ENCODE measurements around the gene CDKN3. TPM values are rescaled to one million over a fixed set of nuclear protein-coding genes. Genes with fewer than 3 reads are reported as not detected.

The CDKN3 gene
- total RNA-seq, 1 donor from 2014 or later: 152 TPM

DNA sequence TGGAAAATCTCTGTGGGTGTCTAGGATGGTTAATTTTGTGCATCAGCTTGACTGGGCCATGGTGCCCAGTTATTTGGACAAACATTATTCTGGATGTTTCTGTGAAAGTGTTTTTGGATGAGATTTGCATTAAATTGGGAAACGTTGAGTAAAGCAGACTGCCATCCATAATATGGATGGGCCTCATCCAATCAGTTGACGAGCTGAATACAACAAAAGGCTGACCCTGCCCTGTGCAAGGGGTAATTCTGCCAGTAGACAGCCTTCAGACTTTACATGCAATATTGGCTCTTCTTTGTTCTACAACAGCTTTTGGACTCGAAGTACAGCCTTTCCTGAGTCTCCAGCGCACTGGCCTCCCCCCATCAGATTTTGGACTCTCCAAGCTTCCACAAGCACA lies 1.5 kb upstream of the CDKN3 start:
- TF ChIP-seq EZH2 (IDR thresholded peaks at IDR 0.05) (no peak), EZH2phosphoT487 (IDR thresholded peaks at IDR 0.05) (no peak)
- TF ChIP-seq, protein P1, sequence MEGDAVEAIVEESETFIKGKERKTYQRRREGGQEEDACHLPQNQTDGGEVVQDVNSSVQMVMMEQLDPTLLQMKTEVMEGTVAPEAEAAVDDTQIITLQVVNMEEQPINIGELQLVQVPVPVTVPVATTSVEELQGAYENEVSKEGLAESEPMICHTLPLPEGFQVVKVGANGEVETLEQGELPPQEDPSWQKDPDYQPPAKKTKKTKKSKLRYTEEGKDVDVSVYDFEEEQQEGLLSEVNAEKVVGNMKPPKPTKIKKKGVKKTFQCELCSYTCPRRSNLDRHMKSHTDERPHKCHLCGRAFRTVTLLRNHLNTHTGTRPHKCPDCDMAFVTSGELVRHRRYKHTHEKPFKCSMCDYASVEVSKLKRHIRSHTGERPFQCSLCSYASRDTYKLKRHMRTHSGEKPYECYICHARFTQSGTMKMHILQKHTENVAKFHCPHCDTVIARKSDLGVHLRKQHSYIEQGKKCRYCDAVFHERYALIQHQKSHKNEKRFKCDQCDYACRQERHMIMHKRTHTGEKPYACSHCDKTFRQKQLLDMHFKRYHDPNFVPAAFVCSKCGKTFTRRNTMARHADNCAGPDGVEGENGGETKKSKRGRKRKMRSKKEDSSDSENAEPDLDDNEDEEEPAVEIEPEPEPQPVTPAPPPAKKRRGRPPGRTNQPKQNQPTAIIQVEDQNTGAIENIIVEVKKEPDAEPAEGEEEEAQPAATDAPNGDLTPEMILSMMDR (IDR thresholded peaks at IDR 0.05): no peak
- Histone ChIP-seq H3K4me1 (peaks cover 10% of the 10 kb centered on the region), H3K27me3 (peaks cover 14% of the 10 kb centered on the region), H3K9me3 (ENCODE audit: low read depth) (no peaks in the 10 kb centered on the region), H3K79me2 (ENCODE audit: low read depth) (peaks cover 10% of the 10 kb centered on the region), H3K27ac (no peak overlapping the region), H3K4me3 (no peak overlapping the region), H3K36me3 (no peaks in the 10 kb centered on the region), H3F3A (ENCODE audit: low read depth) (no peaks in the 10 kb centered on the region), H2AFZ (replicated peaks) (no peak overlapping the region), H4K20me1 (ENCODE audit: low read depth) (no peaks in the 10 kb centered on the region), H3K4me2 (no peak overlapping the region), H3K9ac (no peak overlapping the region)
- no peak for DNase-seq (ENCODE audit: low spot score)
- no peak overlapping the region for H3K4me3 Mint-ChIP-seq
- H3K27ac Mint-ChIP-seq: no peak overlapping the region
- peaks cover 9% of the 10 kb centered on the region for H3K36me3 Mint-ChIP-seq
- H3K27me3 Mint-ChIP-seq (ENCODE audit: insufficient read depth, low read depth): peaks cover 2% of the 10 kb centered on the region
- peaks cover 15% of the 10 kb centered on the region for H3K9me3 Mint-ChIP-seq
- H3K4me1 Mint-ChIP-seq: peaks cover 21% of the 10 kb centered on the region

DNA sequence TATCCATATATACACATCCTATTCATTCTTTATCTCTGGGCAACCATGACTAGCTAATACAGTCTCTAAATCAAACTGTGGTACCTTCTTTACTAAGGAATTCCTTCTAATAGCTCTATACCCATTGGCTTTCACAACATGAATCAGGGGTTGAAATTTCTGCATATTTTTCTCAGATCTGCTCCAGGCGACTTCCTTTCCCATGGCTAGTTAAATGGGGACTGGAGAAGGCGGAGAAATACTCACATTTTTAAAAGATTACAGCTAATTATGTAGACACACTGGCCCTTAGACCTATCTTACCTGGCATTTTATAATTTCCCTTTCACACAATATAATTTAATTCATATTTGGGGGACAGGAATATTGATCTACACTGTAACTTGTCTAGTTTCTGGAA lies 1.1 kb upstream of the CDKN3 start:
- TF ChIP-seq, protein P1 (IDR thresholded peaks at IDR 0.05): no peak
- TF ChIP-seq EZH2 (IDR thresholded peaks at IDR 0.05) (no peak), EZH2phosphoT487 (IDR thresholded peaks at IDR 0.05) (no peak)
- no peak overlapping the region for H3K4me2 ChIP-seq
- H3K36me3 Mint-ChIP-seq: peaks cover 13% of the 10 kb centered on the region
- H3F3A ChIP-seq (ENCODE audit: low read depth): no peaks in the 10 kb centered on the region
- peaks cover 2% of the 10 kb centered on the region for H3K27me3 Mint-ChIP-seq (ENCODE audit: insufficient read depth, low read depth)
- H3K9ac ChIP-seq: no peak overlapping the region
- H3K27me3 ChIP-seq: peaks cover 14% of the 10 kb centered on the region
- H3K36me3 ChIP-seq: peaks cover 4% of the 10 kb centered on the region
- DNase-seq (ENCODE audit: low spot score): no peak
- no peak overlapping the region for H3K27ac Mint-ChIP-seq
- H3K79me2 ChIP-seq (ENCODE audit: low read depth): peaks cover 10% of the 10 kb centered on the region
- no peaks in the 10 kb centered on the region for H3K9me3 ChIP-seq (ENCODE audit: low read depth)
- H3K27ac ChIP-seq: no peak overlapping the region
- H4K20me1 ChIP-seq (ENCODE audit: low read depth): no peaks in the 10 kb centered on the region
- peaks cover 15% of the 10 kb centered on the region for H3K9me3 Mint-ChIP-seq
- H3K4me1 Mint-ChIP-seq: peaks cover 21% of the 10 kb centered on the region
- no peak overlapping the region for H3K4me3 ChIP-seq
- H2AFZ ChIP-seq (replicated peaks): no peak overlapping the region
- peaks cover 10% of the 10 kb centered on the region for H3K4me1 ChIP-seq
- H3K4me3 Mint-ChIP-seq: peak overlapping the region; percentile 9

DNA sequence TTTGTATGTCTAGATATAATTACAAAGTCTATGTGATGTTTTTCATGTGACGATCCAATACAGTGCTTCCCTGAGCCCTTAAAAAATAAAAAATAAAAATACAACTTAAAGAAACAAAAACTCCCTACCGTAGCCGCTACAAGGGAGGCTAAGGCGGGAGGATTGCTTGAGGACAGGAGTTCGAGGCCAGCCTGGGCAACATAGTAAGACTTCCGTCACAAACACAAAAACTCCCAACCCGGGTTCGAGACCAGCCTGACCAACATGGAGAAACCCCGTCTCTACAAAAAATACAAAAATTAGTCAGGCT lies 669 bp upstream of the CDKN3 start:
- Histone ChIP-seq H3K27me3 (peaks cover 14% of the 10 kb centered on the region), H4K20me1 (ENCODE audit: low read depth) (no peaks in the 10 kb centered on the region), H3K9ac (no peak overlapping the region), H3K79me2 (ENCODE audit: low read depth) (peaks cover 10% of the 10 kb centered on the region), H2AFZ (replicated peaks) (peak overlapping the region; percentile 63), H3K4me1 (peaks cover 10% of the 10 kb centered on the region), H3K9me3 (ENCODE audit: low read depth) (no peaks in the 10 kb centered on the region), H3F3A (ENCODE audit: low read depth) (no peaks in the 10 kb centered on the region), H3K4me3 (peak overlapping the region; percentile 73), H3K4me2 (peak overlapping the region; percentile 59), H3K36me3 (peaks cover 4% of the 10 kb centered on the region), H3K27ac (no peak overlapping the region)
- peaks cover 15% of the 10 kb centered on the region for H3K9me3 Mint-ChIP-seq
- TF ChIP-seq EZH2phosphoT487 (IDR thresholded peaks at IDR 0.05): no peak
- no peak for TF ChIP-seq EZH2 (IDR thresholded peaks at IDR 0.05)
- TF ChIP-seq, protein P1 (IDR thresholded peaks at IDR 0.05): no peak
- H3K4me3 Mint-ChIP-seq: peak overlapping the region; percentile 87
- DNase-seq (ENCODE audit: low spot score): no peak
- peaks cover 21% of the 10 kb centered on the region for H3K4me1 Mint-ChIP-seq
- peaks cover 14% of the 10 kb centered on the region for H3K36me3 Mint-ChIP-seq
- H3K27me3 Mint-ChIP-seq (ENCODE audit: insufficient read depth, low read depth): peaks cover 2% of the 10 kb centered on the region
- no peak overlapping the region for H3K27ac Mint-ChIP-seq
